Astrocyte of the cerebellum (primary cell): ENCODE measurements around the gene UBAC2.

ENCODE experiments used
- DNase-seq: peaks from one replicate; pipeline ENCODE4 v3.0.0-alpha.2; 2011; ENCODE audit warnings: low read depth
- H3K4me3 ChIP-seq: 2 replicates; pipeline ENCODE4 v1.5.1; 2011; ENCODE audit warnings: mild to moderate bottlenecking, low read depth, low read length, moderate library complexity
- CTCF ChIP-seq: IDR thresholded peaks from 2 replicates; pipeline ENCODE4 v1.5.1; 2012; ENCODE audit warnings: low read length, low read depth, moderate library complexity, mild to moderate bottlenecking; ENCODE audit errors: missing control alignments
- in situ Hi-C: cut with HindIII; loops from 2 replicates; pipeline ENCODE4 v1.10.0; 2017; ENCODE audit warnings: low sequenced_read_pairs

Gene UBAC2

GRCh38 chr13:99172951-99173350 is 27.7 kb upstream of the UBAC2 start:
- in situ Hi-C loops = no loop called here
- DNase-seq = no peak
- TF ChIP-seq CTCF = no peak
- H3K4me3 ChIP-seq = no peak overlapping the region

GRCh38 chr13:99173606-99174005 is 27.0 kb upstream of the UBAC2 start:
- TF ChIP-seq CTCF = no peak
- DNase-seq = no peak
- in situ Hi-C loops = no loop called here
- no peak overlapping the region for H3K4me3 ChIP-seq

GRCh38 chr13:99174533-99175100 is 26.0 kb upstream of the UBAC2 start:
- no peak for TF ChIP-seq CTCF
- no peak for DNase-seq
- in situ Hi-C loops = loop anchor here (5.0 kb wide), 1 partner anchor 93 kb away; no protein-coding TSS in a partner anchor
- no peak overlapping the region for H3K4me3 ChIP-seq

GRCh38 chr13:99176309-99177276 is 24.1 kb upstream of the UBAC2 start:
- TF ChIP-seq CTCF = peak; percentile 95
- in situ Hi-C loops = loop anchor here (5.0 kb wide), 1 partner anchor 91 kb away; no protein-coding TSS in a partner anchor
- no peak for DNase-seq
- H3K4me3 ChIP-seq = no peak overlapping the region

GRCh38 chr13:99178636-99179035 is 22.0 kb upstream of the UBAC2 start:
- no peak for TF ChIP-seq CTCF
- in situ Hi-C loops = loop anchor here (5.0 kb wide), 1 partner anchor 89 kb away; no protein-coding TSS in a partner anchor
- DNase-seq = no peak
- H3K4me3 ChIP-seq = no peak overlapping the region

- TF ChIP-seq CTCF = no peak
- in situ Hi-C loops = loop anchor here (5.0 kb wide), 1 partner anchor 88 kb away; no protein-coding TSS in a partner anchor
- no peak for DNase-seq
- H3K4me3 ChIP-seq = no peak overlapping the region
These were observed 21.2 kb upstream of the UBAC2 start for GRCh38 chr13:99179460-99179859.
